Measurements from ENCODE around the gene ERN1. TPM values are rescaled to one million over a fixed set of nuclear protein-coding genes. Genes with fewer than 3 reads are reported as not detected.

ERN1 gene
- total and polyA plus RNA-seq, 2 of the 13 experiments (the other 11 are each of a cell fraction or from before 2014, with no cell fraction given): 6.0 to 12.7 TPM

GRCh38 chr17:64129765-64130558 is at the start of gene ERN1 (continued):
- TF ChIP-seq GPBP1L1 (CRISPR knock-in tag; IDR thresholded peaks at IDR 0.05) (no peak), RNF219 (CRISPR knock-in tag; IDR thresholded peaks at IDR 0.05) (no peak), ZFP36 (IDR thresholded peaks at IDR 0.05; ENCODE audit: borderline replicate concordance, low read depth, low read length, partially characterized antibody) (no peak), ZNF724P (CRISPR knock-in tag; IDR thresholded peaks at IDR 0.05; ENCODE audit: borderline replicate concordance) (peak; percentile 90), SRSF1 (optimal IDR thresholded peaks at IDR 0.05; ENCODE audit: low read depth, low read length) (peak; percentile 43), TP53 (CRISPR knock-in tag; conservative IDR thresholded peaks at IDR 0.05) (0 out of 2 replicates have a peak, but pooled peaks have one; percentile 18), ZHX1 (CRISPR knock-in tag; IDR thresholded peaks at IDR 0.05; ENCODE audit: low read depth) (peak; percentile 76), SOX5 (CRISPR knock-in tag; IDR thresholded peaks at IDR 0.05; ENCODE audit: borderline replicate concordance) (peak; percentile 53), MAX (IDR thresholded peaks at IDR 0.05) (peak; percentile 86), KLF16 (CRISPR knock-in tag; IDR thresholded peaks at IDR 0.05) (peak in 1 of 2 experiments; percentile 89; a peak in 2 of 4 replicates), CENPT (CRISPR knock-in tag; IDR thresholded peaks at IDR 0.05; ENCODE audit: low read depth) (peak; percentile 68), ZNF232 (CRISPR knock-in tag; IDR thresholded peaks at IDR 0.05; ENCODE audit: borderline replicate concordance) (peak; percentile 52; the same call in 1 of the 2 replicates), ZNF484 (CRISPR knock-in tag; IDR thresholded peaks at IDR 0.05; ENCODE audit: borderline replicate concordance, low read depth) (no peak), ZNF205 (CRISPR knock-in tag; IDR thresholded peaks at IDR 0.05) (peak; percentile 22; the same call in 1 of the 2 replicates), RERE (CRISPR knock-in tag; IDR thresholded peaks at IDR 0.05; ENCODE audit: low read depth) (no peak; the same call in 1 of the 2 replicates)

Data from HepG2 (cell line).